GM12878 (cell line): ENCODE results near the gene ATP8B1. TPM values are rescaled to one million over a fixed set of nuclear protein-coding genes. Genes with fewer than 3 reads are reported as not detected.
A peak's percentile ranks its signal among the peaks of the same experiment; 100 is the strongest.

Experiments
- ATAC-seq: fragments of 200-7000 bp; cut with Tn5 transposase; 3 replicates; pipeline ENCODE4 v1.9.1; 2020; ENCODE audit warnings: mild to moderate bottlenecking, moderate library complexity
- BruUV-seq: library from RNA; stranded (reverse); fragments of 400-500 nt; replicated peaks from 2 replicates; lab custom pipeline; 2021; lab: Mats Ljungman, UMichigan
- CTCF ChIA-PET: fragments of 300-600 bp; sonication (Branson Sonifier 250); formaldehyde crosslinking; extraction: SDS; loops from one replicate; lab custom pipeline; 2021; ENCODE audit warnings: inconsistent platforms; lab: Yijun Ruan, JAX
- POLR2A ChIA-PET: fragments of 350-600 bp; formaldehyde crosslinking; extraction: SDS; loops from one replicate; lab custom pipeline; 2021; ENCODE audit warnings: inconsistent platforms; lab: Charles Lee
- RAD21 ChIA-PET: fragments of 300-600 bp; sonication (Branson Sonifier 250); formaldehyde crosslinking; loops from one replicate; lab custom pipeline; 2023; ENCODE audit warnings: antibody characterized with exemption; ENCODE audit not compliant: unreplicated experiment; lab: Charles Lee
- SMC1A ChIA-PET: fragments of 300-600 bp; sonication (Branson Sonifier 250); formaldehyde crosslinking; loops from one replicate; lab custom pipeline; 2023; ENCODE audit not compliant: unreplicated experiment, uncharacterized antibody; lab: Charles Lee
- DNase-seq: peaks from one replicate; pipeline ENCODE4 v3.0.0-alpha.2; 2011; ENCODE audit warnings: low read depth, low spot score
- FAIRE-seq: peaks from 3 replicates; lab custom pipeline; 2011; peaks lifted over from hg19 to GRCh38; lab: Jason Lieb, UNC
- H2AFZ ChIP-seq: 2 replicates; pipeline ENCODE4 v1.6.0; 2011; ENCODE audit warnings: low read depth, low read length, control low read depth; ENCODE audit not compliant: control insufficient read depth
- H3K27ac ChIP-seq: 2 replicates; pipeline ENCODE4 v1.5.1; 2011; ENCODE audit warnings: control low read depth; ENCODE audit not compliant: control insufficient read depth, insufficient read depth
- H3K27me3 ChIP-seq, 2 experiments: replicated peaks in 1 of 2; 2 replicates each; pipeline versions ENCODE4 v1.6.0 to v1.6.1; 2011; ENCODE audit warnings: low read length in 1 of 2; ENCODE audit not compliant: control insufficient read depth in 2 of 2, insufficient read depth in 2 of 2
- H3K36me3 ChIP-seq, 2 experiments: 2 replicates each; pipeline ENCODE4 v1.5.1; 2011; ENCODE audit warnings: low read length in 1 of 2; ENCODE audit not compliant: control insufficient read depth in 2 of 2, insufficient read depth in 2 of 2
- H3K4me1 ChIP-seq: 2 replicates; pipeline ENCODE4 v1.6.1; 2011; ENCODE audit warnings: mild to moderate bottlenecking, low read length, moderate library complexity, mixed read lengths; ENCODE audit not compliant: control insufficient read depth, insufficient read depth
- H3K4me2 ChIP-seq: 2 replicates; pipeline ENCODE4 v1.6.0; 2011; ENCODE audit warnings: control low read depth; ENCODE audit not compliant: control insufficient read depth, insufficient read depth
- H3K4me3 ChIP-seq: fragments of 200-600 bp; sonication (generic); 2 replicates; pipeline ENCODE4 v1.5.1; 2016
- H3K79me2 ChIP-seq: 2 replicates; pipeline ENCODE4 v1.6.0; 2011; ENCODE audit warnings: low read length; ENCODE audit not compliant: control insufficient read depth, insufficient read depth
- H3K9ac ChIP-seq: 2 replicates; pipeline ENCODE4 v1.8.0; 2011; ENCODE audit warnings: low read length, control low read depth, mixed read lengths; ENCODE audit not compliant: control insufficient read depth, insufficient read depth
- H3K9me3 ChIP-seq: replicated peaks from 3 replicates; pipeline ENCODE4 v1.5.1; 2011; ENCODE audit warnings: mild to moderate bottlenecking, low read length; ENCODE audit not compliant: control insufficient read depth, insufficient read depth
- H4K20me1 ChIP-seq: 2 replicates; pipeline ENCODE4 v1.6.0; 2011; ENCODE audit not compliant: control insufficient read depth, insufficient read depth
- BCL11A ChIP-seq: IDR thresholded peaks from 2 replicates; pipeline ENCODE4 v1.6.1; 2011; ENCODE audit warnings: low read depth, low read length
- CEBPB ChIP-seq, 2 experiments: fragments of 150-350 bp in 1 of 2; IDR thresholded peaks; 2 replicates each; pipeline ENCODE4 v1.6.1; 2012 to 2014; ENCODE audit warnings: low read depth in 2 of 2, low read length in 2 of 2, borderline replicate concordance in 1 of 2, inconsistent platforms in 1 of 2
- EED ChIP-seq: sonication (generic); IDR thresholded peaks from 2 replicates; pipeline ENCODE4 v1.6.1; 2016; ENCODE audit warnings: antibody characterized with exemption, low read depth
- ETV6 ChIP-seq, 2 experiments: fragments of 450-650 bp in 1 of 2; IDR thresholded peaks in 1 of 2; conservative IDR thresholded peaks in 1 of 2; 2 replicates each; pipeline ENCODE4 v1.6.1; 2014; ENCODE audit warnings: antibody characterized with exemption in 1 of 2, borderline replicate concordance in 1 of 2, low read depth in 1 of 2, mild to moderate bottlenecking in 1 of 2, moderate library complexity in 1 of 2
- EZH2 ChIP-seq: IDR thresholded peaks from 2 replicates; pipeline ENCODE4 v1.6.1; 2012; ENCODE audit warnings: low read depth, mild to moderate bottlenecking, control low read depth, inconsistent platforms, low read length, borderline replicate concordance; ENCODE audit not compliant: control insufficient read depth
- GATAD2B ChIP-seq: fragments of 450-650 bp; conservative IDR thresholded peaks from 2 replicates; pipeline ENCODE4 v1.6.1; 2017; ENCODE audit warnings: low read depth, mild to moderate bottlenecking, moderate library complexity
- IKZF1 ChIP-seq: fragments of 450-650 bp; conservative IDR thresholded peaks from 2 replicates; pipeline ENCODE4 v1.6.1; 2017; ENCODE audit warnings: antibody characterized with exemption, mild to moderate bottlenecking
- IKZF2 ChIP-seq, 2 experiments: fragments of 450-650 bp; IDR thresholded peaks; 2 replicates each; pipeline ENCODE4 v1.6.1; 2017; ENCODE audit warnings: mild to moderate bottlenecking in 2 of 2, moderate library complexity in 2 of 2
- IRF4 ChIP-seq: IDR thresholded peaks from 2 replicates; pipeline ENCODE4 v1.6.1; 2011; ENCODE audit warnings: low read depth, low read length
- MTA2 ChIP-seq: fragments of 450-650 bp; IDR thresholded peaks from 2 replicates; pipeline ENCODE4 v1.6.1; 2016; ENCODE audit warnings: low read depth, mild to moderate bottlenecking, moderate library complexity
- NFYA ChIP-seq: IDR thresholded peaks from 2 replicates; pipeline ENCODE4 v1.6.1; 2011; ENCODE audit warnings: low read depth, mild to moderate bottlenecking, low read length, improper control_type of control experiment, borderline replicate concordance
- POU2F2 ChIP-seq: IDR thresholded peaks from 3 replicates; pipeline ENCODE4 v1.6.1; 2011; ENCODE audit warnings: low read depth, mild to moderate bottlenecking, low read length, borderline replicate concordance
- RUNX3 ChIP-seq: IDR thresholded peaks from 2 replicates; pipeline ENCODE4 v1.6.1; 2012; ENCODE audit warnings: low read length, inconsistent platforms
- SMARCA5 ChIP-seq: fragments of 450-650 bp; IDR thresholded peaks from 2 replicates; pipeline ENCODE4 v1.6.1; 2017; ENCODE audit warnings: mild to moderate bottlenecking
- TBL1XR1 ChIP-seq: IDR thresholded peaks from 2 replicates; pipeline ENCODE4 v1.6.1; 2012; ENCODE audit warnings: low read depth, low read length, improper control_type of control experiment
- TCF3 ChIP-seq: IDR thresholded peaks from 2 replicates; pipeline ENCODE4 v1.6.1; 2012; ENCODE audit warnings: low read depth, mild to moderate bottlenecking, low read length, borderline replicate concordance; ENCODE audit not compliant: insufficient read depth
- WRNIP1 ChIP-seq: IDR thresholded peaks from 2 replicates; pipeline ENCODE4 v1.6.1; 2011; ENCODE audit warnings: low read depth, low read length, improper control_type of control experiment, borderline replicate concordance
- ZBED1 ChIP-seq: IDR thresholded peaks from 2 replicates; pipeline ENCODE4 v1.6.1; 2016; ENCODE audit warnings: borderline replicate concordance
- ZNF274 ChIP-seq: IDR thresholded peaks from one replicate; pipeline ENCODE4 v1.8.0; 2011; ENCODE audit not compliant: insufficient read length, insufficient read depth
- ZNF384 ChIP-seq: IDR thresholded peaks from 2 replicates; pipeline ENCODE4 v1.6.1; 2012; ENCODE audit warnings: low read depth, mild to moderate bottlenecking, low read length, improper control_type of control experiment, borderline replicate concordance
- WGBS: methylation state at CpG from one replicate; pipeline ENCODE4 v1.1.6; 2016; ENCODE audit warnings: low lambda C conversion rate; ENCODE audit not compliant: insufficient replicate concordance, insufficient coverage; ENCODE audit errors: missing lambda C conversion rate; 5-methylcytosine and 5-hydroxymethylcytosine counted together
- in situ Hi-C: fragments of 300-500 bp; cut with MboI; formaldehyde crosslinking; loops from 9 replicates; pipeline ENCODE4 v1.14.3; 2018; ENCODE audit warnings: mixed read lengths
- intact Hi-C: fragments of 100-400 bp; cut with micrococcal nuclease; formaldehyde crosslinking; loops from one replicate; pipeline ENCODE4 v1.14.2; 2022; ENCODE audit not compliant: unreplicated experiment
- polyA plus RNA-seq, 11 experiments: library from polyadenylated mRNA; depleted of rRNA in 4 of 11; unstranded in 6 of 11; stranded (reverse) in 5 of 11; fragments of >200 nt; fragmentation: Nextera tagmentation in 4 of 11; fragmentation: Illumina TruSeq in 1 of 11; extraction: Ambion mirVana in 4 of 11; extraction: Trizol in 1 of 11; gene quantifications; 1 replicate in 1 of 11; 2 replicates in 10 of 11; pipeline versions ENCODE4 v1.2.1 to v1.2.3, GENCODE V29; 2011 to 2016; ENCODE audit warnings: inconsistent platforms in 2 of 11, missing spikeins in 2 of 11, low read depth in 1 of 11
- total RNA-seq, 4 experiments: library from RNA; depleted of rRNA in 3 of 4; stranded (reverse); fragments of >200 nt in 3 of 4; fragmentation: Illumina TruSeq in 1 of 4; extraction: Trizol in 1 of 4; gene quantifications; 2 replicates each; pipeline versions ENCODE4 v1.2.1 to v1.2.3, GENCODE V29; 2013 to 2021
- TF ChIP-seq, protein P1 (sequence below): IDR thresholded peaks from 2 replicates; pipeline ENCODE4 v1.6.1; 2012; ENCODE audit warnings: low read length, inconsistent platforms
- TF ChIP-seq, protein P2 (sequence below): IDR thresholded peaks from 2 replicates; pipeline ENCODE4 v1.6.1; 2011; ENCODE audit warnings: borderline replicate concordance, low read depth, mild to moderate bottlenecking, moderate library complexity, mixed read lengths, low read length; ENCODE audit not compliant: insufficient read depth; ENCODE audit errors: extremely low read length

The ATP8B1 gene
- total and polyA plus RNA-seq, 10 of the 15 experiments (the other 5 are each of a cell fraction or from before 2014, with no cell fraction given): 0.03 to 0.37 (median 0.11) TPM

DNA sequence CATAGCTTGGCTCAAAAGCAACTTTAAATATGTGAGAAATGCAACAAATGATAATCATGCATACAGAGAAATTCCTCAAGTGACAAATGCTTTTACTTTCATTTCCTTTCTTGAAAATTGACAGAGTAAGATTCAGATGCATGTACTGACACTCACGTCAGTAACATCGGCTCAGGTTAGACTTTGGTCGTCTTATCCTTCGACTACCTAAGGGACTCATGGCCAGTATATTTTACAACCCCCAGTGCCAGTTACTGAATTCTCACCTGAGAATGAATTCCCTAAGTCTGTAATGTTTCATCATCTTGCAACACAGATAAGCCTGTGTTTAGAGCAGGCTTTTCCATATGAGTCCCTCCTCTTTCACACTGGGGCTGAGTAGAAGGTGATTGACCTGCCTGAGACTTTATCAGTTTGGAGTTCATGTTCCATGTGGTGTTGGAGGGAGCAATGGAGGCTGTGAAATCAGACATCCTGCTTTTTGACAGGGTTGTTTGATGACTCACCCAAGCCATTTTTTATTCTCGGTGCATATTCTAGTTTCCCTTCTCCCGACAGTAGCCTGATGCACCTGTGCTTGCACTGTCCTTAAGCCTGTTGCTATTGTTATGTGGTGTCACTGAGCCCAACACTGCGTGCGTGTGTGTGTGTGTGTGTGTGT lies 30.5 kb upstream of the ATP8B1 start:
- peak overlapping the region; percentile 66 for H3K9ac ChIP-seq
- peak; percentile 55 for DNase-seq
- in situ Hi-C loops: loop anchor here (25.0 kb wide), 1 partner anchor 196 kb away; no protein-coding TSS in a partner anchor
- H3K27ac ChIP-seq: peak overlapping the region; percentile 82
- no peaks in the 10 kb centered on the region for H3K27me3 ChIP-seq
- intact Hi-C loops: loop anchor here (2.0 kb wide), 1 partner anchor 53 kb away; no protein-coding TSS in a partner anchor
- no peaks in the 10 kb centered on the region for H4K20me1 ChIP-seq
- peak; percentile 52 for ATAC-seq
- RAD21 ChIA-PET: interaction anchor here (1.2 kb wide), 1 partner anchor 203 kb away, joined by 4 read pairs; no protein-coding TSS in a partner anchor
- H3K9me3 ChIP-seq: peaks cover 13% of the 10 kb centered on the region
- H3K36me3 ChIP-seq: no peaks in the 10 kb centered on the region
- CTCF ChIA-PET: interaction anchor here (0.5 kb wide), 1 partner anchor 154 kb away, joined by 3 read pairs; no protein-coding TSS in a partner anchor
- peak overlapping the region; percentile 20; the same call in 1 of the 2 replicates for H3K4me3 ChIP-seq
- SMC1A ChIA-PET: interaction anchor here (2.2 kb wide), 1 partner anchor 203 kb away, joined by 6 read pairs; no protein-coding TSS in a partner anchor
- peak; percentile 83 for FAIRE-seq
- peak overlapping the region; percentile 90 for H3K4me2 ChIP-seq
- H3K4me1 ChIP-seq: peaks cover 20% of the 10 kb centered on the region
- POLR2A ChIA-PET: interaction anchor here (0.8 kb wide), 1 partner anchor 9 kb away, joined by 5 read pairs; no protein-coding TSS in a partner anchor
- H2AFZ ChIP-seq: peak overlapping the region; percentile 69
- BruUV-seq: no TSS peak
- 5% methylated on average over 8 of the region's 8 CpGs for WGBS
- no peaks in the 10 kb centered on the region for H3K79me2 ChIP-seq
- TF ChIP-seq BCL11A (0 out of 2 replicates have a peak, but pooled peaks have one; percentile 22), WRNIP1 (no peak), EED (peak; percentile 67), ETV6 (conservative IDR thresholded peaks at IDR 0.05 in 1 of 2, IDR thresholded peaks at IDR 0.05 in 1 of 2; ENCODE audit: borderline replicate concordance in 1 of 2, low read depth in 1 of 2) (no peak; a peak in 2 of 4 replicates), TBL1XR1 (no peak), IRF4 (peak; percentile 46), CEBPB (IDR thresholded peaks at IDR 0.05; ENCODE audit: borderline replicate concordance in 1 of 2, low read depth in 2 of 2, low read length in 2 of 2) (no peak), SMARCA5 (no peak), NFYA (no peak), IKZF1 (peak; percentile 31; the same call in 1 of the 2 replicates), POU2F2 (no peak), EZH2 (no peak), RUNX3 (peak; percentile 29; the same call in 1 of the 2 replicates), IKZF2 (IDR thresholded peaks at IDR 0.05) (peak; percentile 40 to 56; a peak in 3 of 4 replicates), ZBED1 (no peak), ZNF384 (no peak), GATAD2B (no peak), ZNF274 (no peak), TCF3 (peak; percentile 71; the same call in 1 of the 2 replicates), MTA2 (peak; percentile 13; the same call in 1 of the 2 replicates)
- TF ChIP-seq, protein P1, sequence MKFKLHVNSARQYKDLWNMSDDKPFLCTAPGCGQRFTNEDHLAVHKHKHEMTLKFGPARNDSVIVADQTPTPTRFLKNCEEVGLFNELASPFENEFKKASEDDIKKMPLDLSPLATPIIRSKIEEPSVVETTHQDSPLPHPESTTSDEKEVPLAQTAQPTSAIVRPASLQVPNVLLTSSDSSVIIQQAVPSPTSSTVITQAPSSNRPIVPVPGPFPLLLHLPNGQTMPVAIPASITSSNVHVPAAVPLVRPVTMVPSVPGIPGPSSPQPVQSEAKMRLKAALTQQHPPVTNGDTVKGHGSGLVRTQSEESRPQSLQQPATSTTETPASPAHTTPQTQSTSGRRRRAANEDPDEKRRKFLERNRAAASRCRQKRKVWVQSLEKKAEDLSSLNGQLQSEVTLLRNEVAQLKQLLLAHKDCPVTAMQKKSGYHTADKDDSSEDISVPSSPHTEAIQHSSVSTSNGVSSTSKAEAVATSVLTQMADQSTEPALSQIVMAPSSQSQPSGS: peak; percentile 6; the same call in 1 of the 2 replicates
- TF ChIP-seq, protein P2, sequence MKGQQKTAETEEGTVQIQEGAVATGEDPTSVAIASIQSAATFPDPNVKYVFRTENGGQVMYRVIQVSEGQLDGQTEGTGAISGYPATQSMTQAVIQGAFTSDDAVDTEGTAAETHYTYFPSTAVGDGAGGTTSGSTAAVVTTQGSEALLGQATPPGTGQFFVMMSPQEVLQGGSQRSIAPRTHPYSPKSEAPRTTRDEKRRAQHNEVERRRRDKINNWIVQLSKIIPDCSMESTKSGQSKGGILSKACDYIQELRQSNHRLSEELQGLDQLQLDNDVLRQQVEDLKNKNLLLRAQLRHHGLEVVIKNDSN: no peak
